ENCODE measurements around the gene COL18A1.

COL18A1 gene

DNA sequence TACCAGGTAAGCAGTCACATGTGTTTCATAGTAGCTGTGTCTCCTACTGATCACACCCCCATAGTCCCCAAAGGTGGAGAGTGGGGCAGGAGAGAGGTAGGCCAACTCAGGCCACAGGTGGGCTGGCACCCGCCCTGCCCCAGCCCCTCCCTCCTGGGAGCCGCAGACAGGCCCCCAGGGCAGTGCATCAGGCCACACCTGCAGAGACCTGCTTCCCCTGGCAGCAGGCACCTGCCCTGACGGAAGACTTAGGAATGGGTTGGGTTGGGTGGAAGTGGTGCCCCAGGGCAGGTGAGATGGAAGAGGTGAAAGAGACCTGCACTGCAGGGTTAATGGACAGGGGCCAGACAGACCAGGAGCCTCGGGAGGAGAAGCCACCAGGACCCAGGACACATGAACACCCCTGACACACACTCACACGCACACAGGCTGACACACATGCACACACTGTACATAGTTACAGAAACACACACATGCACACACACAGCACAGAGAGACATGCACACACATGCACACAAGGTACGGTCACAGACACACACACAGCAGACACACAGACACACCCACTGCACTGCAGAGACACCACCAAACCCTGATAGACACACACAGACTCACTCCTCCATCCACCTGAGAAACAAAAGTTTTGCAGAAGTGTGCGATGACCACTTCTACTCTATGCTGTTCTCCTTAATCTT is 1.7 kb upstream of the COL18A1 start:
- DNase-seq, result no peak

DNA sequence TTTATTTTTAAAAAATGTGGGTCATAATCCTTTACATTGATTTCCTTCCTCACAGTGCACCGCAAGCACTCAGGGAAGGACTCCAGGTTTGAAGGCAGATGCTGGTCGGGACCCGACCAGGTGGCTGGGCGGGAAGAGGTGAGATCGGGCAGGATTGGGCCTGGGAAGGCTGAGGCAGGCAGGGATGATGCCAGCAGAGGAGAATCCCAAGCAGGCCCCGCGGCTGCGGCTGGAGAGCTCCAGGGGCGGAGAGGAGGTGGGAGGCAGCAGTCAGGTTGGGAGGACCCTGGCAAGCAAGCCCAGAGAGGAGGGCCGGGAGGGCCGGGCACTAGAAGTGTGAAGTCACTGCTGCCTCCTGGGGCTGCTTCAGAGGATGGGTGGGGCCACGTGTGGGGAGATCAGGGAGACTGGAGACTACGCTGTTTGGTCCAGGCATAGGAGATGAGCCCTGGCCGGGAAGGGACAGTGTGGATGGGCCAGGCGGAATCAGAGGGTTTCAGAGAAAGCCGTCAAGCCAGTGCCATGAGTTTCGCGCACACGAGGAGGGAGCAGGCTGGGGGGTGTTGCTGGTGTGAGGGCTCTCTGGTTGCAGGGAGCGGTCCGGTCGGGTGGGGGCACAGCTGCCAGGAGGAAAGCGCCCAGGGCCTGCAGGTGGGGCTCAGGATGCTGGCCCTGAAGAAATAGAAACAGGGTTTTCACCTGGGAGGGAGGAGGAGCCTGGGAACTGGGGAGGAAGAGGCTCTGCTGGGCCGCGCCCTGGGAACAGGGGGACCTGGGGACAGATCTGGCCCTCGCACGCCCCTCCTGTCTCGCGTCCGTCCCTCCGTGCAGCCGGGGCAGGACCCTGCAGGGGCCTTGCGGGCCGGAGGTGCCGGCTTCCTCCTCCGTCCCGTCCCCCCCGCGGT is 888 bp upstream of the COL18A1 start:
- DNase-seq, result no peak

DNA sequence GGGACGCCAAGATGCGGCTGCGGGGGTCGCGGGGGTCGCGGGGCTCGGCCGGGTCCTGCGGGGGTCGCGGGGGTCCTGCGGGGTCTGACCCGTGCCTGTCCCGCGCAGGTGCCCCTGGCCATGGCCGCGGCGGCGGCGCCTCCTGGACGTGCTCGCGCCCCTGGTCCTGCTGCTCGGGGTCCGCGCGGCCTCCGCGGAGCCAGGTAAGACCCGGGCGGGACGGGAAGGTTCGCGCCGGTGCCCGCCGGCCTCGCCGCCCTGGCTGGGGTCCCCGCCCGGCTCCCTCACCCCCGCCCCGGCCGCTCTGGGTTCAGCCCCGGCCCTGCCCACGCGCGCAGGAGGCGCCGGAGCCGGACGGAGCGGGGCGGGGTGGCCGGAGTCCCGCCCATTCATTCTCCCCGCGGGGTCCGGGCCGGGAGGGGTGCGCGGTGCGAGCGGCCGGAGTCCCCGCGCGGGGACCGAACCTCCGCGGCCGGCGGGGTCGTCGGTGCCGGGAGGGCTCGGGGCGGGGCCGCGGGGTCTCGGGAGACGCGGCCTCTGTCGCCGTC is 380 bp downstream of the COL18A1 start:
- no peak for DNase-seq

DNA sequence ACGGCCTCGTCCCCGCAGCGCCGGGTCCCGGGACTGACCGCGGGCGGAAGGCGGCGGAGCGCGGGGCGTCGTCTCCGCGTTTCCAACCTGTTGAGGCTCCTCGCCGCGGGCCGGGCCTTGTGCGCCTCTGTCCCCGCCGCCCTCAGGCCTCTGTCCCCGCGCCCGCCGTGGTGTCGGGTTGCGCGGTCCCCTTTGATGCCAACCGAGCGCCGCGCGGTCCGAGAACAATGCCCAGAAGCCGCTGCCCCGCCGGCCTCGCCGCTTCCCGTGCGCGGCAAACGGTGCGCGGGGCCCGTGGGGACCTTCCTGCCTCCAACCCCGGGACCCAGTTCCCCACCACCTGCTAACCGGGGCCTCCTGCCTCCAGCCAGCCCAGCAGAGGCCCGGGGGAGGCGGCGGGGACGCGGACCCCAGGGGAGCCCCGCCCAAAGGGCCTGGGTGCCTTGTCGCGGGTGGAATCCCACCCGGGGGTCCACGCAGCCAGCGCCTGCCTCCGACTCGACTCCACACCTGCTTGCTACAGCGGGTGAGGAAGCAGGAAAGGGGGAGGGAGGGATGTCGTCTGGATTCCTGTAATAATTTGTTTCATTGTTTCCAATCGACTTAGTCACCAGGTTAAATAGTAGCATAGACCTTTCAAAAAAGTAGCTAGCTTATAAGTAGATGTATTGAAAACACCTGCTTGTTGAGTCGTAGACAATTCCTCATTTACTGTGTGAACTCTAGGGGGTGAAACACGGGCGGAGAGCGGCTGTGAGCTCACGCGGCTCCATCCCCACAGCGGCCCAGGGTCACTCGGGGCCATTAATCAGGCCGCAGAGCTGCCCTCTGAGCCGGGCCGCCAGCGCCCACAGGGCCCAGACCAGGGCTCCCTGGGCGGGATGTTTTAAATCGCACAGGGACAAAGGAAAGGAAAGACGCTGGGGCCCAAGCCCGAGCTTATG is 1.1 kb downstream of the COL18A1 start:
- DNase-seq, result no peak

DNA sequence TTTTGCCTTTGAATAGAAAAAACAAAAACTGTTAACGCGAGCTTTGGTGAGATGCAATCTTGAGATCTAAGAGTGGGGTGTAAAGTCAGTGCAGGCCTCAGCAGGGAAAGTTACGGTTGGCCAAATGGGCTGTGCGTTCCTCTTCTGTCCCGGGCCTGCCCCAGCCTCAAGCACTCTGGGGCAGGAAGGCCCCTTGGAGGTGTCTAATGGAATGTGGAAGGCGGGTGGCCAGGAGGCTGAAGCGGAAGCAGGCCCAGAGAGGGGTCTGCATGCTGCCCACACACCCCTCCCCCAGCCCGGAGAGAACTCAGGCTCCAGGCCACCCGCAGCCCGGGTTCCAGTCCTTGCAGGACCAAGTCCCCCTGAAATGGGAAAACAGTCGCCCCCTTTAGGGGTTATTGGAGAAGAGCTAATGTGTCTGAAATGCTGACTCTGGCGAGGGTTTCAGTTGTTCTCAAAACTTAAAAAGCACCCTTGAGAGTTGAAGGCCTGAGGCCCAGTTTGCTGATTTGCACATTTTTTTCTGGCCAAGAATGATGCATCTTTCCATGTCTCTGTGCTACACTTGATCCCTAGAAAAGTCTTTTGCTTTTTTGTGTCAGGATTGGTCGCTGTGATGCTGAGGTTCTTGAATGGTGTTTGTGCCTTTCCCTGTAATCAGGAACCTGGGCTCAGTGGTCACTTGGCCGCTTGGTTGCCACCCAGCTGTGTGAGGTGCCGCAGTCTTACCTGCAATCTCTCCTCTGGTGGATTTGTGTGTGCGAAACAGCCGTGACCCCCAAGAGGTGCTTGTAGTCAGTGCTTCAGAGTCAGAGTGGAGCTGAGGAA is 2.0 kb downstream of the COL18A1 start:
- no peak for DNase-seq

DNA sequence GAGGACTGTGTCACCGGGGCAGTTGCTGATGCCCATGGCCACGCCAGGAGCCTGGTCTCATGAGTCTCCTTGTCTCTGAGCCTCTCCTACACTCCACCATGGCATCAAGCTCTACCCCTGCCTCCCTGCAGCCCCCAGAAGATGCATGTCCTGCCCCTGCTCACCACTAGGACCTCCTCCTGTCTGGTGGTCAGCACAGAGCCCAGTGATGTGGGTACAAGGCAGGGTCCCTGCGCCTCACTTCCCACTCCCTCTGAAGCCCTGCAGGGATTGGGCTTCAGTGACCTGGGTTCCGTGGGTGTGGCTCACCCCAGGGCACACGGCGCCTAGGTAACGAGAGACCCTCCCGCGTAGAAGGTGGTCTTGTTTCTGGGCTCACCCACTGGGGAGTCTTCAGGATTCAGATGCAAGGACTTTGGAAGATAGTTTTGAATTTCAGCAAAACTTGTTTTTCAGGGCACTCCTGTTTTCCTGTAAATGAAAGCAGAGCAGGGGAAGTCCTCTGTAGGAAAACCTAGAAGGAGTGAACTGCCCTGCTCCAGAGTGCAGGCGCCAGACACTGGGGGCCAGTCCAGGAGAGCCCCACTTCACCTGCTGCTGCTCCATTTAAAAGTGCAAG is 2.8 kb downstream of the COL18A1 start:
- DNase-seq, result no peak

DNA sequence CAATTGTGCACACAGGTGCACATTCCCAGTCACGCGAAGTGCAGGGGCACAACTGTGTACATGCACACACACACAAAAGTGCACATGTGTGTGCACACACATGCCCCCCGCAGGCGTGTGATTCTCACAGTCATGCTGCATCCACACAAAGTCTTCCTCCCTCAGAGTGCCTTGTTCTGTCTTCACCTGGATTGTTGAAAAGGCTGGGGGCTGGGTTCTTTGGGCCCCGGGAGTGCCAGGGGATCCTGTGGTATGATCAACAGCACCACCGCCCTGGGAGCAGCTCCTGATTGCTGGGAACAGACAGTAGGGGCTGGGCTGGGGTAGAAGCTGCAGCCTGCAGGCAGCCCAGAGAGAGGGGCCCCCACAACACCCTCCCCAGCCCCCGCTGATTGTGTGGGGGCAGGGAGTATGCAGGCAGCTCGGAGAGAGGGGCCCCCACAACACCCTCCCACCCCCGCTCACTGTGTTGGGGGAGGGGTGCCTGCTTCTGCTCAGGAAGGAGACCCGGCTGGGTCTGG is 3.4 kb downstream of the COL18A1 start:
- DNase-seq, result no peak

DNA sequence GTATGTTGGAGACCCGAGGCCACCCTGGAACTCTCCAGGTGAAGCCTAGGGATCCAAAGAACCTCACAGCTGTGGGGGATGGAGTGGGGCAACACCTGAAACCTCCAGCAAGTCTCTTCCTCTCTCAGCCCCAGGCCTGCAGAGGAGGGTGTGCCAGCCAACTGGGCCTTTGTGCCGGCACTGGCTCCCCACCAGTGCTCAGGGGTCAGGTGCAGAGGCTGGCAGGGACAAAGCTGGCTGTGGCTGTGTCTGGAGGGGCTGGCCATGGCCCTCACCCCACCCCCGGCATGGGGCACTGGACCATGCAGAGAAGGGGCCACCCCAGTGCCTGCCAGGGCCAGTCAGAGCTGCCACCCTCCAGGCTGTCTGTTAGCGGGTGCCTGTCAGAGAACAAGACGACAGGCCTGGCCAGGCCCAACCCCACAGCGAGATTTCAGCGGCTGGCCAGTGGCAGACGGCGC is 3.9 kb downstream of the COL18A1 start:
- DNase-seq, result no peak

DNA sequence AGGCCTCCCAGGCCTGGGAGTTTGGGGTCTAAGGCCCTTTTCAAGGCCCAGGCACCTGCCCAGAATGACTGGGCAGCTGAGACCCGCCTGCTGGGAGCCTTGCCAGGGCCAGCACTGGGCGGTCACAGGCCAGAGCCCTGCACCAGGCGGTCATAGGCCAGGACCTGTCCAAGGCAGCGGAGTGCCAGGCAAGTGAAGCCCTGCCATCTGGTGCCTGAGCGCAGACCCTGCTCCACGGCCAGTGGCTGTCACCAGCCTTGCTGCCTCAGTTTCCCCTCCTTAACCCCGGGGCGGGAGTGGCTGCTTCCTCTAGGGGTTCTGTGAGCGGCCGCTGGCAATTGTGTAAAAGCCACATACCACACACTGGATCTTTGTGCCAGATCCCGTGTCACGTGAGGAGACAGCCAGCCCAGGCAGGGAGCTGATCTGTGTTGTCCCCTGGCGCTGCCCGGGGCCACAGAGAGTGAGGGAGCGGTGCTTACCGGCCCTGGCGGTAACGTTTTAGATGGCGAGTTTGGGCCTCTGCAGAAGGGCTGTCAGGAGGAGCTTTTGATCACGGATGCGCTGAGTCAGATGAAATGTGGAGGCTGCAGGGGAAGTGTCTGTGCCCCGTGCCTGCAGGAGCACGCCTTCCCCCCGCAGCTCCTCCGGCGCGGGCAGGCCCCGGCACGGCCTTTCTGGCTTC is 4.6 kb downstream of the COL18A1 start:
- DNase-seq, result no peak

DNA sequence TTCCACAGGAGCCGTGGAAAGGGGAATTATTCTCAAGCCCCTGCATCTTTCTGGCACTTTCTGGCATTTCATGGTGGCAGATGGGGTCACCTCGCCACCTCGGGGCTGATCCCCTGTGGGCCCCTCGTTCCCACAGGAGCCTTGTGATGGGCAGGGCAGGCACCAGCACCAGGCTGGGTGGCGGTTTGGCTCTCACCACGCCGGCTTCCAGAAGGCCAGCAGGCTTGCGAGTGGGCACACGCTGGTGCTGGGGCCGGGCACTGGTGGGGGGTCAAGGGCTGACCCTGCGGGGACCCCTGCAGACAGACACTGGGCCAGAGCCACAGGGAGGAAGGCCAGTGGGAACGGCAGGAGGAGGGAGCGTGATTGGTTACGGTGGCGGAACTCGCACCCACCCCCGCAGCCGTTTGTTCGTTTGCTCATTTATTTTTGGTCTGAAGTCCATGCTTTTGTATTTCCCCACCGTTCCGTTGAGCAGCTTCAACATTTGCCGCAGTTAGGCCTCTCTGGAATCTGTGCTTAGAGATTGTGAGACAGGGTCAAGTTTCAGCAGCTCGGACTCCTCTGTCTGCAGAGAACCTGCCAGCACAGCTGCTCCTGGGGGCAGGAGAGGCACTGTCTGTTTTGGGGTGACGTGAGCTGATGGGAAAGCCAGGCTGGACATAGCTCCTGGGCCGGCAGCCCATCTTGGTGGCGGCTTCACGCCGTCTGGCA is 5.3 kb downstream of the COL18A1 start:
- no peak for DNase-seq

DNA sequence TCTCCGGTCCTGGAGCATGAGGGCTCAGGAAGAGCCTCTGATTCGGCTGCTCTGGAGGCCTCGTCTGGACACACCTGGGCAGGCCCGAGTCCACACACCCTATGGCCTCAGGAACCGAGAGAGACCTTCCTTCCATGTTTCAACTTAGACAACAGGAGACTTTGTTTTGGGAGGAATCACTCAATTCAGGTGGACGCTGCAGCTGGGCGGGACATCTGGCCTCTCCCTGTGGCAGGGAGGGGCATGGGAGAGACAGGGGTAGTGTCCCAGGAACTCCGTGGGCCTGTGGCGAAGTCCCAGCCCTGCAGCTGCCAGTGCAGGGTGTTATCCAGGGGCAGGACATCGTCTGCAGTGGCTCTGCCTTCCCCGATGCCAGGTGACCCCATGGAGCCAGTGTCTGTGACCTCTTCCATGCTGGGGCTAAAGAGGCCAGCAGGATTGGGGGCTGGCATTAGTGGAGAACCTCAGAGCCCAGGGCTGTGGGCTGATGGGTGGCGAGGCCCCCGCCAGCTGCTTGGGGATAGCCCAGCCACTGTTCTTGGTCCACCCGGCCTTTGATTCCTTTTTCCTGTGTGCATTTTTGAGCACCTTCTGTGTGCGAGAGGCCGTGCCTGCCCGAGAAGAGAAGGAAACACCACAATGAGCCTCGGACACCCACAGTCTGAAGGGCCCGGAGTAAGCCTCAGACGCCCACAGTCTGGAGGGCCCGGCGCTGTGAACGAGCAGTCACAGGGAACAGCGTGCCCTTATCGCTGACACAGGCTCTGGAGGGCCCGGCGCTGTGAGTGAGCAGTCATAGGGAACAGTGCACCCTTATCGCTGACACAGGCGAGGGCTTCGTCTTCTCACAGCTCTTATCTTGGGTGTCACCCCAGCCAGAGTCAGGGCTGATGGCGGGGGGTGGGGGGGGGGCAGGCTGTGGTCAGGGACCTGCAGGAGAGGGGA is 6.2 kb downstream of the COL18A1 start:
- DNase-seq, result no peak

DNA sequence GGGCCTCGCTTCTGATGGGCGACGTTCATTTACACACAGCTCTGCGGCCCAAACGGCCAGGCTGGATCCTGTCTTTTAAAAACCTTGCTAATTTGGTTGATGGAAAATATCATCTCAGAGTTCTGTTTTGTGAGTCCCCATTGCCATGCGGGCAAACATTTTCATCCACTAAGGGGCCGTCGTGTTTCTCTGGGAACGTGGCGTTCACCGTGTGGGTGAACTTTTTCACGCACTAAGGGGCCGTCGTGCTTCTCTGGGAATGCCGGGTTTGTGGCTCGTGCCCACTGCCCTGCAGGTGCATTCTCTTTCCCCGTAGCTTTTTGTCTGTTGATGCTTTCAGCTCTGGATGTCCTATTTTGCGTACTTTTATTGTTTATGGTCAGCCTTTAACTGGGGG is 6.8 kb downstream of the COL18A1 start:
- DNase-seq, result no peak

DNA sequence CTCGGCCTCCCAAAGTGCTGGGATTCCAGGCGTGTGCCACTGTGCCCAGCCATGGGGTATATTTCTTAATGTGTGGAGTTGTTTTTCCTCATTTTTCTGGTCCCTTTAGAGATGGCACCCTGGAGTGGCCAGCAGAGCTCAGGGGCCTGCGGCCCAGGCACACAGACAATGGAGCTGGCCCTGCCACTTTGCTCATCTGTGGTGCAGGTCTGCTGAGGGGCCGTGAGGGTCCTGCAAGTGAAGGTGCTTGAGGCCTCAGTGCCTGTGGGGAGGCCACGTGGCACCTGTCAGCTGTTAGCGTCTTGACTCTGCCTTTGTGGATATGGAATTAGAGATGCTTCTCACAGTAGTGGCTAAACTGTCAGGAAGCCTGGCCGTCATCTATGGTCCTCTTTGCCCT is 7.5 kb downstream of the COL18A1 start:
- no peak for DNase-seq

DNA sequence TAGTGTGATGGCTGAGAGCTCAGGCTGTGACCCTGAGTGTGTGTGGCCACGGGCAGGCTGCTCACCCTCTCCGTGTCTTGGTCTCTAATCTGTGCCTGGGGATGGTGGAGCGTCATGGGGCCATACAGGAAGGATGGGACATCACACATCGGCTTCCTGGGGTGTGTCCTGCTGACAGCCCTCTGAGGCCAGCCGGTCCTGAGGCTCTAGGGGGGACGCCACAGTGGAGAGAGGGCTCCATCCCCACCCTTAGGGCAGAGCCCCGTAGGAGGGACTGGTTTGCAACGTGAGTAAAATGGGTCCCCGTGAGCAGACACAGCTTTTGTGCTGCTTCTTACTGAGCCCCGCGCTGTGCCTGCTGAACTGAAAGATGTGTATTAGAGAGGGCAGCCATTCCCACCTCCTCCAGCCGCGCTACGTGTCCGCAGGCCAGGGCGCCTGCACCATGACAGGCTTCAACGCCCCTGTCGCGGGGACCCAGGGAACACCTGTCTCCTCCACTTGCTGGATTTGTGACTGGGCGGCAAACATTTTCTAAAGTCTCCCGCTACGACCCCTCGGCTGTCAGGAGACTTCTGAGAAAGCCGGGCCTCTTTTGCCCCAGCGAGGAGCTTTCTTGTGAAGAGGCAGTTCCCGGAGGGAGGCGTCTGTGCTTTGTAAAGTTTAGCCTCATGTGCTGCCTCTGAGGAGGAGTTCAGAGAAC is 8.1 kb downstream of the COL18A1 start:
- DNase-seq, result no peak

DNA sequence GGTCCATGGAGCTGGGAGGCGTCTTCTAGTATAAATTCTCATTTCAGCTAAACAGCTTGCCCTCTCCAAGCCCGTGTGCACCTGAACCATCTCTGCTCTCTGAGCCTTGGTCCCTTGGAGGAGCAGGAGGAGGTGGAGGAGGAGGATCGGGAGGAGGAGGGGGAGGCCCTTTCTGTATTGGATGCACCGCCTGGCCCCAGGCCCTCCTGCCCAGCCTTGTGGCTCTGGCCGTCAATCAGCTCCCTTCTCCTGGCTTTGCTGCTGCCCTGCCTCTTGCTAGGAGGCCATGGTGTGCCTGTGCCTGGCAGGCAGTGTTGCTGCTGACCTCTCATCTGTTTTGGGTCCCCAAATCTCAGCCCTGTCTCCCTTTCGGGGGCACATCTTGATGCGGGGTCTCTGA is 9.0 kb downstream of the COL18A1 start:
- DNase-seq, result no peak

DNA sequence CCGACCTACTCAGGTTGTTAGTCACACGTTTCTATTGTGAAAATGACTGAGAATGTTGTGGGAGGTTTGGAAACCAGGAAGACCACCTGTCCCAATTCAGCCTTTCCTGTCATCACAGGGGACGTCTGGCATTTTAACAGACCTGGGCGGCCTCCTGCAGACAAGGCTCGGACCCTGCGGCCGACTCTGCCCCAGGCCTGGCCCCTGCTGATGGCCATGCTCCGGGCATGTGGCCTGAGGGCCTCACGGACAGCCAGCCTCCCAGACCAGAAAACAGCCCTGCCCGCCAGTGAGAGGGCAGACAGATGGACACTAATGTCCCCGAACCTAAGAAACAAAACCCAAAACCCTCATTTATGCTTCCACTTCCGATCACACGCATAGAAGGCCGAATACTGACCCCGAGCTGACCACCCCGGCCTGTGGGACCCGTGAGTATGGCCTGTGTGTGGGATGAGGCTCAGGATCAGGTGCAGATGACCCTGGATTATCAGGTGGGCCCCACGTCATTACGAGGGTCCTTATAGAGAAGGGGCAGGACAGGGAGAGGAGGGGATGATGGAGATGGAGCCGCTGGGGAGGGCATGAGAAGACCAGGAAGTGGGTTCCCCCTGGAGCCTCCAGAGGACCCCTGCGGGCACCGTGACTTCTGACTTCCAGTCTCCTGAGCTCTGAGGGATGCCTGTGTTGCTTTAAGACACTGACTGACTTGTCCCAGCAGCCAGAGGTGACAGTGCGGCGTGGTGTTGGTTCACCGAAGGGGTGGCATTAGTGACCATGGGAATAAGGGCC is 9.6 kb downstream of the COL18A1 start:
- DNase-seq, result no peak
